Measurements from ENCODE around the gene SOX6. TPM values are rescaled to one million over a fixed set of nuclear protein-coding genes. Genes with fewer than 3 reads are reported as not detected.

The SOX6 gene
- total RNA-seq, 2 donors from 2014 or later: 3.1 to 15.5 TPM

GRCh38 chr11:16347928-16348685, 8.2 kb downstream of the SOX6 start:
- Histone ChIP-seq H3K27me3 (replicated peaks; ENCODE audit: insufficient read depth) (no peaks in the 10 kb centered on the region), H3K36me3 (no peaks in the 10 kb centered on the region), H3K9me3 (no peaks in the 10 kb centered on the region), H3K27ac (no peak overlapping the region), H3K4me3 (no peak overlapping the region), H3K4me1 (replicated peaks) (no peaks in the 10 kb centered on the region)
- TF ChIP-seq POLR2A (IDR thresholded peaks at IDR 0.05) (no peak), CTCF (IDR thresholded peaks at IDR 0.05) (no peak), POLR2AphosphoS5 (IDR thresholded peaks at IDR 0.05) (no peak)
- DNase-seq (ENCODE audit: low spot score): no peak
- intact Hi-C loops (cut with DNase I): no loop called here

GRCh38 chr11:16346975-16347374, 9.4 kb downstream of the SOX6 start:
- Histone ChIP-seq H3K27me3 (replicated peaks; ENCODE audit: insufficient read depth) (no peaks in the 10 kb centered on the region), H3K4me3 (no peak overlapping the region), H3K27ac (no peak overlapping the region), H3K9me3 (no peaks in the 10 kb centered on the region), H3K36me3 (no peaks in the 10 kb centered on the region), H3K4me1 (replicated peaks) (no peaks in the 10 kb centered on the region)
- 74% methylated on average over 1 of the region's 1 CpG for WGBS
- no peak for DNase-seq (ENCODE audit: low spot score)
- intact Hi-C loops (cut with DNase I): no loop called here
- TF ChIP-seq CTCF (IDR thresholded peaks at IDR 0.05) (no peak), POLR2AphosphoS5 (IDR thresholded peaks at IDR 0.05) (no peak), POLR2A (IDR thresholded peaks at IDR 0.05) (no peak)

- Histone ChIP-seq H3K27me3 (replicated peaks; ENCODE audit: insufficient read depth) (no peaks in the 10 kb centered on the region), H3K36me3 (no peaks in the 10 kb centered on the region), H3K27ac (no peak overlapping the region), H3K4me1 (replicated peaks) (no peaks in the 10 kb centered on the region), H3K9me3 (no peaks in the 10 kb centered on the region), H3K4me3 (no peak overlapping the region)
- WGBS: 96% methylated on average over 3 of the region's 3 CpGs
- intact Hi-C loops (cut with DNase I): no loop called here
- TF ChIP-seq POLR2A (IDR thresholded peaks at IDR 0.05) (no peak), CTCF (IDR thresholded peaks at IDR 0.05) (no peak), POLR2AphosphoS5 (IDR thresholded peaks at IDR 0.05) (no peak)
- no peak for DNase-seq (ENCODE audit: low spot score)
These were observed 14.5 kb downstream of the SOX6 start for GRCh38 chr11:16341853-16342252.

- Histone ChIP-seq H3K9me3 (no peaks in the 10 kb centered on the region), H3K4me3 (no peak overlapping the region), H3K27ac (no peak overlapping the region), H3K27me3 (replicated peaks; ENCODE audit: insufficient read depth) (no peaks in the 10 kb centered on the region), H3K4me1 (replicated peaks) (no peaks in the 10 kb centered on the region), H3K36me3 (no peaks in the 10 kb centered on the region)
- 60% methylated on average over 1 of the region's 1 CpG for whole genome bisulfite sequencing
- TF ChIP-seq POLR2AphosphoS5 (IDR thresholded peaks at IDR 0.05) (no peak), CTCF (IDR thresholded peaks at IDR 0.05) (no peak), POLR2A (IDR thresholded peaks at IDR 0.05) (no peak)
- no peak for DNase-seq (ENCODE audit: low spot score)
- intact Hi-C loops (cut with DNase I): no loop called here
These were observed 18.0 kb downstream of the SOX6 start for GRCh38 chr11:16338393-16338792.

Data from prostate gland (tissue), 2 donors.